Ramos (cell line): ENCODE data around the gene MT1H.

Experiments
- in situ Hi-C: fragments of 300-500 bp; cut with MboI; formaldehyde crosslinking; loops from one replicate; pipeline ENCODE4 v1.14.3; 2022; ENCODE audit warnings: low sequenced_read_pairs; ENCODE audit not compliant: unreplicated experiment

MT1H gene

GRCh38 chr16:56635441-56635967, 34.1 kb upstream of the MT1H start:
- in situ Hi-C loops: no loop called here

- in situ Hi-C loops: no loop called here
Observed at GRCh38 chr16:56636616-56637413, 32.8 kb upstream of the MT1H start.

- in situ Hi-C loops: no loop called here
Observed at GRCh38 chr16:56637814-56638750, 31.5 kb upstream of the MT1H start, which contains the start of gene MT1A. MT1A (plus strand) TSS chr16:56638666; CDS start chr16:56638739, 73 bp downstream.

- in situ Hi-C loops: no loop called here
Observed at GRCh38 chr16:56639045-56639444, 30.6 kb upstream of the MT1H start.

GRCh38 chr16:56640076-56640475, 29.5 kb upstream of the MT1H start:
- in situ Hi-C loops: no loop called here

- in situ Hi-C loops: no loop called here
Observed at GRCh38 chr16:56641166-56641565, 28.4 kb upstream of the MT1H start.

- in situ Hi-C loops: no loop called here
Observed at GRCh38 chr16:56643080-56643778, 26.4 kb upstream of the MT1H start.

- in situ Hi-C loops: no loop called here
Observed at GRCh38 chr16:56643833-56644232, 25.8 kb upstream of the MT1H start.

GRCh38 chr16:56645311-56645710, 24.3 kb upstream of the MT1H start:
- in situ Hi-C loops: no loop called here

GRCh38 chr16:56645838-56646237, 23.8 kb upstream of the MT1H start:
- in situ Hi-C loops: no loop called here

GRCh38 chr16:56647641-56648431, 21.8 kb upstream of the MT1H start:
- in situ Hi-C loops: no loop called here

- in situ Hi-C loops: no loop called here
Observed at GRCh38 chr16:56649271-56649670, 20.3 kb upstream of the MT1H start.

- in situ Hi-C loops: no loop called here
Observed at GRCh38 chr16:56649820-56650219, 19.8 kb upstream of the MT1H start.

- in situ Hi-C loops: no loop called here
Observed at GRCh38 chr16:56651586-56651985, 18.0 kb upstream of the MT1H start, which contains the start of gene MT1B. MT1B (plus strand) TSS chr16:56651886; CDS start chr16:56651954, 68 bp downstream.

GRCh38 chr16:56652600-56652999, 17.0 kb upstream of the MT1H start:
- in situ Hi-C loops: no loop called here

GRCh38 chr16:56653218-56653617, 16.4 kb upstream of the MT1H start:
- in situ Hi-C loops: no loop called here

- in situ Hi-C loops: no loop called here
Observed at GRCh38 chr16:56657555-56658326, 11.9 kb upstream of the MT1H start, which contains the start of gene MT1F. MT1F (plus strand) TSS chr16:56657959; CDS start chr16:56658059, 100 bp downstream.

GRCh38 chr16:56658327-56658875, 11.2 kb upstream of the MT1H start:
- in situ Hi-C loops: no loop called here
